Measurements from ENCODE around the gene YEATS2. TPM values are rescaled to one million over a fixed set of nuclear protein-coding genes. Genes with fewer than 3 reads are reported as not detected.
"Not testable (repeated sequence)": the region's sequence is repeated elsewhere in the genome, so short reads cannot be mapped to it uniquely, and the experiment has no call there.

The YEATS2 gene
- total RNA-seq, 1 donor = 30.3 TPM

DNA sequence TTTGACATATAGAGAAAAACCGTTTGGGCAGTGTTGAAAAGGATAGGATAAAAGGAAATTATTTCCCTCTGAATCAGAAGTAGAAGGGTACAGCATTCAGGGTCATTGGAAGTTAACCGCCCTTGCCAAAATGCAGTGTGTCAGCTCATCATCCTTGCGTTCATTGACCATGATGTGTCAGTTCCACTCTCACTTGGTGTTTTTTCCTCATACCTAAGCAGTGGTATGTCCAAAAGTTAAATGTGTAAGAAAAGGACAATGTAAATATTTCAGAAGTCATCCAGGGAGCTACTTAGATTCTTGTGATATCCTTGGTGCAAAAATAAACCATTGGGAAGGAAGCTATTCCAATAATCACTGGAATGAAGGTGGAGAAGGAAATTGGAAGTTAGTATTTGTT lies 77.0 kb downstream of the YEATS2 start:
- no peak overlapping the region for H3K4me3 ChIP-seq (ENCODE audit: low read depth, low read length)
- no peak for TF ChIP-seq CTCF (IDR thresholded peaks at IDR 0.05; ENCODE audit: insufficient read depth, low read length)
- no peak for DNase-seq (ENCODE audit: low read depth)

- TF ChIP-seq CTCF (IDR thresholded peaks at IDR 0.05; ENCODE audit: insufficient read depth, low read length) = no peak
- no peak for DNase-seq (ENCODE audit: low read depth)
- H3K4me3 ChIP-seq (ENCODE audit: low read depth, low read length) = no peak overlapping the region
These were observed 78.2 kb downstream of the YEATS2 start for GRCh38 chr3:183775781-183776180.

- not testable (repeated sequence) for H3K4me3 ChIP-seq (ENCODE audit: low read depth, low read length); DNase-seq (ENCODE audit: low read depth)
These were observed 78.9 kb downstream of the YEATS2 start for GRCh38 chr3:183776451-183776850.

- TF ChIP-seq CTCF (IDR thresholded peaks at IDR 0.05; ENCODE audit: insufficient read depth, low read length) = no peak
- DNase-seq (ENCODE audit: low read depth) = no peak
- H3K4me3 ChIP-seq (ENCODE audit: low read depth, low read length) = no peak overlapping the region
These were observed 79.5 kb downstream of the YEATS2 start for GRCh38 chr3:183777016-183777618.

DNA sequence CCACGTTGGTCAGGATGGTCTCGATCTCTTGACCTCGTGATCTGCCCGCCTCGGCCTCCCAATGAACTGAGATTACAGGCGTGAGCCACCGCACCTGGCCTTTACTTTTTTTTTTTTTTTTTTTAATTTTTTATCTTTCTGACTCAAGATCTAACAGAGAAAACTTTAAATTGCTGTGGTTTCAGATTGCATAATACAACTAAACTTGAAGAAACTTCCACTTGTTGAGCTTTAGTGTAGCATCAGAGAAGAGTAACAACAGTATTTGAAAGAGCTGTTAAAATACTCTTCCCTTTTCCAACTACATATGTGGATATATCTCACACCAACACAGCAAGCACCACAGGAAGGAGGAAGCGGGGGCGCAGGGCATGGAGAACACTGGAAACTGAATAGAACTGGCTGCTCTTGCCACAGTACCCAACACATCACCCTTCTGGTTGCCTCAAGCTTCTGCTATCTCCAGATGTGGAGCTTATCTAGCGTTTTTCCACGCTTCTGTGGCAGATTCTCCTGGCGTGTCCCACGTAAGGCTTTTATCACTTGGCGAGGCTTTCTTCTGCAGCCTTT lies 82.4 kb downstream of the YEATS2 start:
- no peak for TF ChIP-seq CTCF (IDR thresholded peaks at IDR 0.05; ENCODE audit: insufficient read depth, low read length)
- no peak overlapping the region for H3K4me3 ChIP-seq (ENCODE audit: low read depth, low read length)
- no peak for DNase-seq (ENCODE audit: low read depth)

GRCh38 chr3:183781246-183781645 lies 83.6 kb downstream of the YEATS2 start:
- H3K4me3 ChIP-seq (ENCODE audit: low read depth, low read length) = no peak overlapping the region
- DNase-seq (ENCODE audit: low read depth) = no peak
- TF ChIP-seq CTCF (IDR thresholded peaks at IDR 0.05; ENCODE audit: insufficient read depth, low read length) = no peak

GRCh38 chr3:183782576-183783276 lies 85.1 kb downstream of the YEATS2 start:
- H3K4me3 ChIP-seq (ENCODE audit: low read depth, low read length) = no peak overlapping the region
- DNase-seq (ENCODE audit: low read depth) = no peak
- TF ChIP-seq CTCF (IDR thresholded peaks at IDR 0.05; ENCODE audit: insufficient read depth, low read length) = no peak

GRCh38 chr3:183784503-183784902 lies 86.9 kb downstream of the YEATS2 start:
- H3K4me3 ChIP-seq (ENCODE audit: low read depth, low read length); DNase-seq (ENCODE audit: low read depth): not testable (repeated sequence)

Data from fibroblast of the aortic adventitia (primary cell).